Upper lobe of left lung (tissue), 6 donors: ENCODE data around the gene SYNDIG1L. TPM values are rescaled to one million over a fixed set of nuclear protein-coding genes. Genes with fewer than 3 reads are reported as not detected.

Experiments used
- ATAC-seq, 2 donors: fragments of 200-7000 bp; cut with Tn5 transposase; one replicate each; pipeline ENCODE4 v1.9.1; 2022; ENCODE audit warnings: mild to moderate bottlenecking in 2 of 2, moderate library complexity in 2 of 2; ENCODE audit not compliant: low FRiP score in 2 of 2
- DNase-seq, 2 donors: peaks; one replicate each; pipeline ENCODE4 v3.0.0-alpha.2; 2019 to 2020
- H3K27ac ChIP-seq, 4 donors: fragments of 200-600 bp; sonication (generic); one replicate each; pipeline ENCODE4 v1.5.1; 2016 to 2019
- H3K27me3 ChIP-seq, 4 donors: fragments of 200-600 bp; sonication (generic); one replicate each; pipeline ENCODE4 v1.5.1; 2017 to 2019
- H3K36me3 ChIP-seq, 4 donors: fragments of 200-600 bp; sonication (generic); one replicate each; pipeline ENCODE4 v1.5.1; 2016 to 2019
- H3K4me1 ChIP-seq, 4 donors: fragments of 200-600 bp; sonication (generic); one replicate each; pipeline ENCODE4 v1.5.1; 2018 to 2019
- H3K4me3 ChIP-seq, 4 donors: fragments of 200-600 bp; sonication (generic); one replicate each; pipeline ENCODE4 v1.5.1; 2017 to 2019; ENCODE audit warnings: mild to moderate bottlenecking in 2 of 4, moderate library complexity in 1 of 4
- H3K9me3 ChIP-seq, 4 donors: fragments of 200-600 bp; sonication (generic); one replicate each; pipeline ENCODE4 v1.5.1; 2018 to 2019
- CTCF ChIP-seq, 6 experiments: fragments of 450-650 bp in 4 of 6; fragments of 200-600 bp in 2 of 6; sonication (generic) in 2 of 6; IDR thresholded peaks; one replicate each; pipeline ENCODE4 v1.5.1; 2016 to 2019; ENCODE audit warnings: antibody characterized with exemption in 6 of 6
- EP300 ChIP-seq, 4 donors: sonication (generic); formaldehyde crosslinking; IDR thresholded peaks; one replicate each; pipeline ENCODE4 v1.5.1; 2017; ENCODE audit warnings: antibody characterized with exemption in 4 of 4, control low read depth in 2 of 4
- POLR2A ChIP-seq, 4 donors: fragments of 450-650 bp; IDR thresholded peaks; one replicate each; pipeline ENCODE4 v1.5.1; 2016 to 2017; ENCODE audit warnings: antibody characterized with exemption in 4 of 4, mild to moderate bottlenecking in 2 of 4
- POLR2AphosphoS5 ChIP-seq, 2 donors: sonication (generic); formaldehyde crosslinking; IDR thresholded peaks; one replicate each; pipeline ENCODE4 v1.5.1; 2017; ENCODE audit warnings: antibody characterized with exemption in 2 of 2
- WGBS, 2 donors: methylation state at CpG; one replicate each; pipeline ENCODE4 v1.1.5; 2017 to 2018; 5-methylcytosine and 5-hydroxymethylcytosine counted together
- total RNA-seq, 6 donors: library from RNA; depleted of rRNA in 4 of 6; stranded (reverse); fragments of >200 nt in 4 of 6; gene quantifications; one replicate each; pipeline versions ENCODE4 v1.1.0 to v1.2.1, GENCODE V29; 2016 to 2021
- donor health status: DM: no; HTN: no; CAD: no; lungs with moderate emphysema.
- donor health status: DM: no; HTN: yes; CAD: no; lungs with severe emphysema.

Gene SYNDIG1L
- total RNA-seq, 6 donors from 2014 or later = 0.88 to 10.5 (median 2.8) TPM

GRCh38 chr14:74421981-74422380 is 4.0 kb downstream of the SYNDIG1L start:
- WGBS, 2 donors = 69 to 70% methylated on average over 5 of the region's 5 CpGs
- Histone ChIP-seq H3K27me3 (peaks cover 0 to 9% (median 2%) of the 10 kb centered on the region in 4 donors), H3K36me3 (no peaks in the 10 kb centered on the region), H3K9me3 (no peaks in the 10 kb centered on the region), H3K27ac (no peak overlapping the region), H3K4me3 (no peak overlapping the region), H3K4me1 (peaks cover 0 to 10% (median 3%) of the 10 kb centered on the region in 4 donors)
- DNase-seq = no peak
- TF ChIP-seq EP300 (IDR thresholded peaks at IDR 0.05) (no peak), POLR2A (IDR thresholded peaks at IDR 0.05) (no peak), CTCF (IDR thresholded peaks at IDR 0.05) (no peak), POLR2AphosphoS5 (IDR thresholded peaks at IDR 0.05) (no peak)
- no peak for ATAC-seq

DNA sequence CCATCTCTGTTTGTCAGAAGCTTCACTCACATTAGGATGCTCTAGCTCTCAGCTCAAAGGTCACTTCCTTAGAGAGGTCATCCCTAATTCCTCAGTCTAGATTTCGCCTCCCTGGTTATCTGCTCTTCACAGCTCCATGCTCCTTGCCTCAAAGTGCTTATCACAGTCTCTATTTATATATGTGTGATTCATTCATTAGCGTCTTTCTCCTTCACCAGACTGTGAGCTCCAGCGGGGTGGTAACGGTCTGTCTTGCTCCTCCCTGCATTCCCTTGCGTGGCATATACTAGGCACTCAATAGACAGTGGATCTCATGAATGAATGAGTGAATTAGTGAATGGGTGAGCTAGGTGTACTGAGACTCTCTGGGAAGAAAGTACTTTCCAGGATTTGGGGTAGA is 6.9 kb downstream of the SYNDIG1L start:
- H3K27ac ChIP-seq = no peak overlapping the region
- no peaks in the 10 kb centered on the region for H3K4me1 ChIP-seq
- no peak overlapping the region for H3K4me3 ChIP-seq
- H3K9me3 ChIP-seq = no peaks in the 10 kb centered on the region
- 38 to 58% methylated on average over 5 of the region's 5 CpGs for WGBS, 2 donors
- DNase-seq (no peak), ATAC-seq (no peak)
- TF ChIP-seq POLR2AphosphoS5 (IDR thresholded peaks at IDR 0.05) (no peak), CTCF (IDR thresholded peaks at IDR 0.05) (no peak), POLR2A (IDR thresholded peaks at IDR 0.05) (no peak), EP300 (IDR thresholded peaks at IDR 0.05) (no peak)
- no peaks in the 10 kb centered on the region for H3K27me3 ChIP-seq
- H3K36me3 ChIP-seq = no peaks in the 10 kb centered on the region

GRCh38 chr14:74418031-74418430 is 8.0 kb downstream of the SYNDIG1L start:
- DNase-seq (no peak), ATAC-seq (no peak)
- no peaks in the 10 kb centered on the region for H3K27me3 ChIP-seq
- H3K4me1 ChIP-seq = no peaks in the 10 kb centered on the region
- H3K9me3 ChIP-seq = no peaks in the 10 kb centered on the region
- no peak overlapping the region for H3K4me3 ChIP-seq
- no peak overlapping the region for H3K27ac ChIP-seq
- TF ChIP-seq POLR2A (IDR thresholded peaks at IDR 0.05) (no peak), CTCF (IDR thresholded peaks at IDR 0.05) (no peak), POLR2AphosphoS5 (IDR thresholded peaks at IDR 0.05) (no peak), EP300 (IDR thresholded peaks at IDR 0.05) (no peak)
- 39 to 40% methylated on average over 8 of the region's 8 CpGs for WGBS, 2 donors
- no peaks in the 10 kb centered on the region for H3K36me3 ChIP-seq

DNA sequence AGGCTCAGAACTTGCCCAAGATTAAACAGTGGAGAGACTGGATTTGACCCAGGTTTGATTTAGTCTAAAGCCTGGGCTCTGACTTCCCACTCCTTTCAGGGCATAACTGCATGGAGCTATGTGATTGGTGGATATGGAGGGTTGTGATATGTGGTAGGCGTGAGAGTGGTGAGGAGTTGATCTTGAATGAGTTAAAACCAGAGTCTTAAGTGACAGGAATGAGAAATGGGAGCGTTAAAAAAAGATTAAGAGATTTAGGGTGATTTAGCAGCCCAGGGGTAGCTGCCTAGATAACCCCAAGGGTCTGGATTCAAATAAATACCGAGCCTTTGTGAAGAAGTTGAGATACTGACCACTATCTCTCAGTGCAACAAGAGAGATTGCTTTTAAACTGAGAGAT is 8.4 kb downstream of the SYNDIG1L start:
- no peak overlapping the region for H3K27ac ChIP-seq
- no peaks in the 10 kb centered on the region for H3K36me3 ChIP-seq
- DNase-seq = no peak
- TF ChIP-seq EP300 (IDR thresholded peaks at IDR 0.05) (no peak), POLR2A (IDR thresholded peaks at IDR 0.05) (no peak), CTCF (IDR thresholded peaks at IDR 0.05) (no peak), POLR2AphosphoS5 (IDR thresholded peaks at IDR 0.05) (no peak)
- ATAC-seq = no peak
- no peaks in the 10 kb centered on the region for H3K9me3 ChIP-seq
- H3K4me3 ChIP-seq = no peak overlapping the region
- no peaks in the 10 kb centered on the region for H3K27me3 ChIP-seq
- 34 to 41% methylated on average over 3 of the region's 3 CpGs for WGBS, 2 donors
- no peaks in the 10 kb centered on the region for H3K4me1 ChIP-seq

DNA sequence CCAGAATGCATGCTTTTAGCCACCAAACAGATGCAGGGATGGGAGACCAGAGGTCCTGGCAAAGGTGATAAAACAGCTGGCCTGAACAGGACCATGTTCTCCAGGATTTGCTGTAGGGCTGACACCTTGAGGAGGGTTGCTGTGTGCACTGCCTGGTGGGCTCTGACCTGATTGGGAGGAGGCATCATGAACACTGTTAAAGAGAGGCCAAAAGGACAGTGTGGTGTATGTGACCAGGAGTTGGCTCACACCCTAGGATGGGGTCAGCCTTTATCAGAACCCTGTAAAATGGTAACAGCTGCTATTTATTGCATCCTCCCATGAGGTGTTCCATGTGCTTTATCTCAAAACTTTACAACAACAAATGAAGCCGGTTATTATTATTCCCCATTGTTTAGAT is 8.8 kb downstream of the SYNDIG1L start:
- Histone ChIP-seq H3K27ac (no peak overlapping the region), H3K9me3 (no peaks in the 10 kb centered on the region), H3K27me3 (no peaks in the 10 kb centered on the region), H3K4me3 (no peak overlapping the region), H3K36me3 (no peaks in the 10 kb centered on the region), H3K4me1 (no peaks in the 10 kb centered on the region)
- TF ChIP-seq POLR2A (IDR thresholded peaks at IDR 0.05) (no peak), POLR2AphosphoS5 (IDR thresholded peaks at IDR 0.05) (no peak), CTCF (IDR thresholded peaks at IDR 0.05) (no peak), EP300 (IDR thresholded peaks at IDR 0.05) (no peak)
- DNase-seq (no peak), ATAC-seq (no peak)
- 59 to 75% methylated on average over 1 of the region's 1 CpG for WGBS, 2 donors
